GM19025 (cell line): Measurements from ENCODE around the gene ACKR1.

Experiments
- ATAC-seq: cut with Tn5 transposase; IDR thresholded peaks from one replicate; pipeline ENCODE4 v1.9.1; 2021; ENCODE audit warnings: mild to moderate bottlenecking, low read depth, moderate library complexity; ENCODE audit not compliant: unreplicated experiment

ACKR1 gene

DNA sequence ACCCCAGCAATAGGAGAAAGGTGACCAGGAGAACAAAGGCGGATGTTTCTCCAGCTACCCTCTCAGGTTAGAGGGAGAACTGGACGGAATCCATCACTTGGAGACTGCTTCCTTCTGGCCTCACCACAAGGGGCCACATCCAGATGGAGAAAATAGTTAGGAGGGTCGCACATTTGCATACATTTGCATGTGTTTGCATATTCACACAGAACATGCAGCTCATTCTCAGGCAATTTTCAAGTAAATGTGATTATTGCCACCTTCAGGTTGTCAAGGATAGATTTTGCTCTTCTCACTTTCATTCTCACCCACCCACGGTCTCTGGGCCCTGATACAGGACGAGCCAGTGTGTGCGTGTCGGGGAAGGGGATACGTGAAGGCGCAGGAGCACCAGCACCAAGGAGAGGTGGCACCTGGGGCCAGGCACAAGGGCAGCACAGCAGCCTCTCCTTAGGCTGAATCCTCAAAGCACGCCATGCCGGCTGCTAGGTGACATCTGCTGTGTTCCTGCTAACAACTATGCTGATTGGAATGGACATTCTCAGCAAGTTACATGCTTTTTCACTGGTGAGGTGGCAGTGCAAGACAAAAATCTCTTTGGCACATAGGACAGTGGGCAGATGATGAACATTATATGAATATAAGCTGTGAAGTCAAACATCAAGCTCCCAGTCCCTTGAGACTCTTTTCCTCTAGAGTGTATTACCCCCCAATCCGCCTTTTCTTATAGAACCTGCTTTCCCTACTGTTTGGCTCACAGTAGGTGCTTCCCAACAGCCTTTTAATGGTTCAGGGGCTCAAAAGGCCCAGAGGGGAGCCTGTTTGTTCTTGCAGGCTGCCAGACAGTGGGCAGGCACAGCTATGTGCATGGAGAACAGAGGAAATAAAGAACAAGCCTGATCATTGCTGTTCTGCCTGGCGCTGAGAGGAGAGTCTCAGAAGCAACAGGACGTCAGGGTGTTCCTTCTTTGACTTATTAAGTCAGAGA lies 14.3 kb downstream of the ACKR1 start:
- no peak for ATAC-seq

GRCh38 chr1:159222075-159222865 lies 17.6 kb downstream of the ACKR1 start:
- no peak for ATAC-seq

GRCh38 chr1:159223004-159223403 lies 18.3 kb downstream of the ACKR1 start:
- no peak for ATAC-seq

- no peak for ATAC-seq
Measured at GRCh38 chr1:159228554-159228953, 23.9 kb downstream of the ACKR1 start.

DNA sequence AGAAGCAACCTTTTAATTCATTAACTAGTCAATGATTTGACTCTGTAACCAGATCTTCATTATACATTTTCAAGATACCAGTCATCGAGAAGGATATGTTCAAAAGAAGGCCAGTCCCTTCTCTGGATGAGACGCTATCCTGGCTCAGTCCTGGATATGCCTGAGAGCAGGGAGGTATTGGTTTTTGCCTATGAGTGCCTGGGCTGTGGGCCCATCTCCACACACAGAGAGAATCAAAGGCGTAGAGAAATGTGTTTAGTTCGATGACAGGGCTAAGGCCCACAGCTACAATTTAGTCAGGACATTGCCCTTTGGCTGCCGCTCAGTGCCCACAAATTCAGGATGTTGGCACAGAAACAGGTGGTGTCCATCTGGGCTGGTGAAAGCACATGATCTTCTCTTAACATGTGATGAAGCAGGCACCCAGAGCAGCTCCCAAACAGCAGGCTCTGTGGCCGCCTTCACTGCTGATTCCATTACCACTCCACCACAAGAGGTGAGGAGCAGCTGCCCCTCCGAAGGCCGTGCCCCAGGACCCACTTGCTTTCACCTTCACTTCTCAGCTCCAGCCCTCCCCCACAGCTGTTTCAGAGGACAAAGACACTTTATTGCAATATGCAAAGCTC lies 24.7 kb downstream of the ACKR1 start:
- no peak for ATAC-seq

DNA sequence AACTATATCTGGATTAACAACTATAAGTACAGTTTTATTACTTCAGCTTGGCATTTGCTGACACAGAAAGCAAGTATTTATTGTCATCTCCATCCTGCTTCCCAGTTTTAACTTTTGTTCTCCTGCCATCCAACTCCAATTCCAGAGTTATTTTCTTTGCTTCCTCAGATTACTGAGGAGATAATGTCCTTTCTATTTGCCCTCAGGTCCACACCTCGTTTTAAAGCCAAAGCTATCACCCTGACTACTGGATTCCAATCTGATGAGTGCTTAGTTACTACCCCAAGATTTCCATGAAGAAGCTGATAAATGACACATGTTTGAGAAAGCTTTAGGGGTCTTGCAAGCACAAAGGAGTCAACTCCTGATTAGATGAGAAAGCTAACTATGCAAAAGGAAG lies 25.2 kb downstream of the ACKR1 start:
- ATAC-seq: no peak

- ATAC-seq: peak; percentile 85
Measured at GRCh38 chr1:159239551-159240220, 35.0 kb downstream of the ACKR1 start.

DNA sequence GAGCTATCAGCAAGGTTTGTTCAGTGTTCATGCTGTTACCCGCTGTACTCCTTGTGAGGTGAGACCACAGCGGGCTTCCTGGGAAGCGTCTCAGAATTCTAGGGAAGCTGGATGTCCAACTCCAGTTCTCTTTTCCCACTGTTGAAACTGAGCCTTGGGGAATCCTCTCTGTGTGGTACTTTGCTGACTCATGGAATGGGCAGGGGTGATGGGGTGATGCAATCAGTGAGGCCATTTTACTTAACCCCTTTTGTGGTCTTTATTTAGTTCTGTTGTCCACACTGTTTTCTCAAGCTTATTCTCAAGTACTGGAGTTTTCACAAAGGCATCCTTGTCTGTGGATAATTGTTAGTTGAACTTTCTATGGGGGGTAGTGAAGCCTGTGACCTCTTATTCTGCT lies 42.6 kb downstream of the ACKR1 start:
- ATAC-seq: no peak

- ATAC-seq: no peak
Measured at GRCh38 chr1:159248311-159248710, 43.6 kb downstream of the ACKR1 start.

GRCh38 chr1:159250638-159251216 lies 46.1 kb downstream of the ACKR1 start:
- no peak for ATAC-seq
